Stimulated activated CD4-positive, alpha-beta T cell treated with anti-CD3 and anti-CD28 coated beads, Interleukin-2, amount 100 ng/mL, for 24 hours (primary cell): Measurements from ENCODE around the gene TRMT2A.
A peak's percentile ranks its signal among the peaks of the same experiment; 100 is the strongest.
"Not testable (repeated sequence)": the region's sequence is repeated elsewhere in the genome, so short reads cannot be mapped to it uniquely, and the experiment has no call there.

ENCODE experiments used
- DNase-seq, 2 donors: peaks; one replicate each; pipeline ENCODE4 v3.0.0-alpha.2; 2020

The TRMT2A gene

GRCh38 chr22:20116951-20117632 lies at the start of gene TRMT2A:
TRMT2A (minus strand) TSS chr22:20117226; CDS start chr22:20116906, 320 bp downstream.
- peak; percentile 96 to 98 for DNase-seq

GRCh38 chr22:20166703-20167102 lies 49.7 kb upstream of the TRMT2A start:
- DNase-seq, result no peak

GRCh38 chr22:20165913-20166312 lies 48.9 kb upstream of the TRMT2A start:
- no peak for DNase-seq

GRCh38 chr22:20165421-20165820 lies 48.4 kb upstream of the TRMT2A start:
- DNase-seq, result no peak

- DNase-seq, result no peak
Measured at GRCh38 chr22:20164863-20165262, 47.8 kb upstream of the TRMT2A start.

GRCh38 chr22:20160041-20160440 lies 43.0 kb upstream of the TRMT2A start:
- no peak for DNase-seq

- not testable (repeated sequence) for DNase-seq
Measured at GRCh38 chr22:20159531-20159930, 42.5 kb upstream of the TRMT2A start.

- no peak for DNase-seq
Measured at GRCh38 chr22:20159076-20159475, 42.0 kb upstream of the TRMT2A start.

GRCh38 chr22:20158391-20159036 lies 41.5 kb upstream of the TRMT2A start:
- no peak for DNase-seq

- DNase-seq, result no peak
Measured at GRCh38 chr22:20157430-20158183, 40.6 kb upstream of the TRMT2A start.

GRCh38 chr22:20156611-20157429 lies 39.8 kb upstream of the TRMT2A start:
- DNase-seq, result peak; percentile 93 to 95

- no peak for DNase-seq
Measured at GRCh38 chr22:20156042-20156389, 39.0 kb upstream of the TRMT2A start.

- DNase-seq, result no peak
Measured at GRCh38 chr22:20155330-20156041, 38.5 kb upstream of the TRMT2A start.

GRCh38 chr22:20154602-20155187 lies 37.7 kb upstream of the TRMT2A start:
- no peak for DNase-seq

GRCh38 chr22:20153945-20154344 lies 36.9 kb upstream of the TRMT2A start:
- no peak for DNase-seq

GRCh38 chr22:20152464-20152890 lies 35.5 kb upstream of the TRMT2A start:
- no peak for DNase-seq

- DNase-seq, result no peak
Measured at GRCh38 chr22:20151276-20151588, 34.2 kb upstream of the TRMT2A start.

- no peak for DNase-seq
Measured at GRCh38 chr22:20150381-20151275, 33.6 kb upstream of the TRMT2A start, which contains the start of gene CCDC188. CCDC188 (minus strand) TSS chr22:20151055; CDS start chr22:20150986, 69 bp downstream.

GRCh38 chr22:20149257-20150250 lies 32.5 kb upstream of the TRMT2A start:
- no peak for DNase-seq

- no peak for DNase-seq
Measured at GRCh38 chr22:20148414-20148813, 31.4 kb upstream of the TRMT2A start.
